Hepatic stellate cell (primary cell): ENCODE data around the gene TXNL1.
"Not testable (repeated sequence)": the region's sequence is repeated elsewhere in the genome, so short reads cannot be mapped to it uniquely, and the experiment has no call there.

Experiments
- DNase-seq: peaks from one replicate; pipeline ENCODE4 v3.0.0; 2011; ENCODE audit warnings: low spot score

Gene TXNL1

DNA sequence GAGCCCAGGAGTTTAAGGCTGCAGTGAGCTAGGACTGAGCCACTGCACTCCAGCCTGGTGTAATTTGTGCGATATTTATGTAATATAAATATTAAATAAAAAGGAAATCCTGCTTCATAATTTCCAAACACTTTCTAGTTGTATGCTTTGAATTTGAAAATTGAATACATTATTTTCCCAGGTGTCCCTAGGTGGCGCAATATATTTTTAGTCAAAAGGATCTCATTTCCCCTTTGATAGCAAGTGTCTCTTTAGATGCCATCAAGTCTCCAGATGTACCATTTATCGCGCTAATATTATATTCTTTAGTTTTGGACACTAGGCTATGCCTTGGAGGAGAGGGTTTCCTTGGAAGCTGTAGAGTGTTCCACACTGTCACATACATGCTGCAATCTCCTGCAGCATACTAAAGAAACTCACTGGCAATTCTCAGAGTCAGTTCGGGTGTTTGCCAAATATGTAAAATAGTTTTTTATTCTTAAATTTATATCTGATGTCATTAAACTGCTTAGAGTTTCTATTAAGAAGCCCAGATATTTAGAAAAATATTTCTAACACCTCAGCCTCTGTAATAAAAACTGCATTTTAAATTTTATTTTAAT, 7.1 kb upstream of the TXNL1 start:
- DNase-seq: no peak

DNA sequence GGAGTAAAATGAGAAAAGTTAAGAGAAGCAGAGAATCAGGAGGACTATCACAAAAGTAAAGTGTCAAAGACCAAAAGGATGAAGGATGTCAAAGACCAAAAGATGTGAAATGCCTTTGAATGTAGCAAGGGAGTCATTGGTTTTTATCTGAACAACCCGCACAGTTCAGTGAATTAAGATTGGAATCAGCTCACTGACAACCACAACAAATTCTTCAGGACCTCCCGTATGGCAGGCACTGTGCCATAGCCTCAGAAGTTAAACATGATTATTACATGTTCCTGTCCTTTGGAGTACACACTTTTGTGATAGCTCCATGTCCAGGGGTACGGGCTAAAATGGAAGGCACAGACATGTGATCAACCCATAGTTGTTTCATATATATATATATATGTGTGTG, 5.0 kb upstream of the TXNL1 start:
- no peak for DNase-seq

- DNase-seq: peak; percentile 8
Observed at GRCh38 chr18:56641714-56642337, 3.4 kb upstream of the TXNL1 start.

DNA sequence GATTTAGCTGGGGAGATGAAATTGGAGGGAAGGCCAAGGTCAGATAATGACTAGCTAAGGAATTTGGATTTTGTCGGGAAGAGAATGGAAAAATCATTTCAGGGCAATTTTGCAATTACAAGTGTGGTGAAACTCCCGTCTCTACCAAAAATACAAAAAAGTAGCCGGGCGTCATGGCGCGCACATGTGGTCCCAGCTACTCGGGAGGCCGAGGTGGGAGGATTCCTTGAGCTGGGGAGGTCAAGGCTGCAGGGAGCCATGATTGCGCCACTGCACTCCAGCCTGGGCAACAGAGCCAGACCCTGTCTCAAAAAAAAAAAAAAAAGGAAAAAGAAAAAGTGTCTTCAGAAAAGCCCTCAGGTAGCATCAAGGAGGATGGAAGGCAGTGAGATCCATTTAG, 1.2 kb upstream of the TXNL1 start:
- DNase-seq: no peak

DNA sequence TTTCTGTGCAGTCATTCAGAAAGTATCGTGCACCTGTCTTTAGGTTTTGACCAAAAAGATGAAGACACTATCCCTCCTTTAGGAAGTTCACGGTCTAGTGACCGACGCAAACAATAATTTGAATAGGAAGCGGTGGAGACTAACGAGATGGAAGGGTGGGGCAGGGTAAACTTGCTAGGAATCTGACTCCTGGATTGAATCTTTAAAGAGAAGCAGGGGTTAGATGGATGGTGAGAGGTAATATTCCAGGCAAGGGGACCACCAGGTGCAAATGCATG, 651 bp upstream of the TXNL1 start:
- DNase-seq: no peak

DNA sequence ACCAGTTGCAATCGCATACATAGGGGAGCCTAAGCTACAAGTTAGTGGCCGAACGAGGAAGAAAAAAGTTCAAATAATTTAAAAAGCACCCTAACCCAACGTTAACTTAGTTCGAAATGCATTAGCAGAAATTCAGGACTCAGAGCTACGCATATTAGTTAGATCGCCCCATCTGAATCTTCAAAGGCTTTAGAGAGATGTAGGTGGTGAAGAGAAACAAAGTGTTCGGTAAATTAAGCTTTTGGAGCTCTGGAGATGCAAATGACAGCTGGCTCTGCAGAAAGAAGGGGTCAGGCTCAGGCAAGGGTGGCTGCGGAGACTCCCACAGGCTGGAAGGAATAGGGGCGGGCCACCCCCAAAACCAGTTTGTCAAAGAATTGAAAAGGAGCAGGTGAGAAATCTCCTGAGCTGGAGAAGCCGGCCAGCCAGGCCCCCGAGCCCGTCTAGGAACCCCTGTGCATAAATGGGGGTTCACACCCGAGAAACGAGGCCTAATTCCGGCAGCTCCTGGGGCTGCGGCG, 621 bp downstream of the TXNL1 start:
- no peak for DNase-seq

DNA sequence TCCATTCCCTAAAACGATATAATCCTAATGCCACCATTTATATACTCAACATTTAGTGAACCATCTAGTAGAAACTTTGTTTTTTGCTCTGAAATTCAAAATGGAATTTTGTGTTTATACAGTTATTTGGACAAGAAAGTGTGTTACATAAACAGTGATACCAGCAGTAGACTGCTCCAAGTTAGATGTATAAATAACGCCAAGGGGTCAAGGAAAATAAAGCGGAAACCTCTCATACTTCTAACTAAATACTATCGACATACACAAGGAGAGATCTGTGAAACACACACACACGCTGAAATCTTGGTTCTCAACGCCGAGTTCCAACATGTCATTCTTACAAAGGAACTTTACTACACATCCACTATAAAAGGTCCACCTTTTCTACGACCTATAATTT, 1.2 kb downstream of the TXNL1 start:
- DNase-seq: no peak

DNA sequence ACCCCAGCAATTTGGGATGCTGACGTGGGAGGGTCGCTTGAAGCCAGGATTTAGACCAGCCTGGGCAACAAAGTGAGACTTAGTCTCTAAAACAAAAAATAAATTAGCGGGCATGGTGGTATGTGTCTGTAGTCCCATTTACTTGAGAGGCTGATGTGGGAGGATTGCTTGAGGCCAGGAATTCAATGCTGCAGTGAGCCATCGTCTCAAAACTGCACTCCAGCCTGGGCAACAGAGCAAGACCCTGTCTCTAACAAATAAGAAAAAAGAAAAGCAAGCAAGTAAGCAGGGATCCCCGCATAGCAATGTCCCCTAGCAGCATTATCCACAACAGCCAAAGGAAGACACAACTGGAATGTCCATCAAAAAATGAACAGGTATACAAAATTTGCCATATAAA, 3.4 kb downstream of the TXNL1 start:
- no peak for DNase-seq

DNA sequence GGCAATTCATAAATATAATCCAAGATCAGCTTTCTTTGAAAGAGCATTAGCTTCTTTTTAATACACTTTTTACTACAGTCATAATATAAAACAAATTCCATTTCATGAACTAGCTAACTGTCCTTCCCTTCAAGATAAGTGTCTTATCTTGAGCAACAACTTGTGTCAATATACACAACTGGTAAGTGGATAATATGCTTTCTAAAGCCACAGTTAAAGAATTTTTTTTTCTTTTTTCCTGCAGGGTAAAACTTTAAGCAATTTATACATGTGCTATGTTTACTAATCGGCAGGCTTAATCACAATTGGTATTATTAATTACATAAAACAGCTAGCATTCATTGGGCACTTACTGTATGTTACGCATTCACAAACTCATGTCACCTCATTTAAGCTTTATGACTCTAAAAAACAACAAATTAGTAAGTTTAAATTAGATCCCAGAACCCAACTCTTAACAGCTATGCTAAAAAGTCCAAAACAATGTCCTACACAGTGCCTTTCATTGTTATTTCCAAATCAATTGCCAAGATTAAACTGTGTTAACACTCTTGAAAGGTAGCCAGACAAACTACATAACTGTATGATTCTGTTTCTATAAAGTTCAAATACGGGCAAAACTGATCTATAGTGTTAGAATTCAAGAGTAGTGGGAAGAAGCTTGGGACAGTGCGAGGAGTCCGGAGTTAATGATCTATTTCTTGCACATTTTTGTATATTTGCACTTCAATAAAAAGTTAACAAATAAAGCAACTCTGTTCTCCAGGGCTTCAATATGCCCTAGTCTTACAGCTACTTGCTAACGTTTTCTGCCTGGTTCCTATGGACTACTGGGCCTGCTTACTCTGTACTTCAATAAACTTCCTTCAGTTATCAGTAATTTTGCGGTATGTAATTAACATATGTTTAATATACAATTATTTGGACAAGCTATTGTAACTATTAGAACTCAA, 6.0 kb downstream of the TXNL1 start:
- DNase-seq: no peak

DNA sequence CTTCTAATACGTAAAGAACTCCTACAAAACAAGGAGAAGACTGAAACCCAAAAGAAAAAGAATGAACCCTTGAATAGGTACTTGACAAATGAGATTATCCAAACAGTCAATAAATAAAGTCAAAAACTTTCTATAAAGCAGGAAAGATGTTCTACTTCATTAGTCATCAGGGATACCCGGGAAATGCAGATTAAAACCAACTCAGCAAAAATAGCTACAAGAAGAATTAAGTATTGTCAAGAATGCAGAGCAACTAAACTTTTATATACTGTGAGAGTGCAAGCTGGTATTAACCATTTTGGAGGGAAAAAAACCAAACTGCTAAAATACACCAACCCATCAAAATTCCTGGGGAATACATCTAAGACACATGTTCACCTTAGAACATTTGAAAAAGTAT, 10.4 kb downstream of the TXNL1 start:
- no peak for DNase-seq

DNA sequence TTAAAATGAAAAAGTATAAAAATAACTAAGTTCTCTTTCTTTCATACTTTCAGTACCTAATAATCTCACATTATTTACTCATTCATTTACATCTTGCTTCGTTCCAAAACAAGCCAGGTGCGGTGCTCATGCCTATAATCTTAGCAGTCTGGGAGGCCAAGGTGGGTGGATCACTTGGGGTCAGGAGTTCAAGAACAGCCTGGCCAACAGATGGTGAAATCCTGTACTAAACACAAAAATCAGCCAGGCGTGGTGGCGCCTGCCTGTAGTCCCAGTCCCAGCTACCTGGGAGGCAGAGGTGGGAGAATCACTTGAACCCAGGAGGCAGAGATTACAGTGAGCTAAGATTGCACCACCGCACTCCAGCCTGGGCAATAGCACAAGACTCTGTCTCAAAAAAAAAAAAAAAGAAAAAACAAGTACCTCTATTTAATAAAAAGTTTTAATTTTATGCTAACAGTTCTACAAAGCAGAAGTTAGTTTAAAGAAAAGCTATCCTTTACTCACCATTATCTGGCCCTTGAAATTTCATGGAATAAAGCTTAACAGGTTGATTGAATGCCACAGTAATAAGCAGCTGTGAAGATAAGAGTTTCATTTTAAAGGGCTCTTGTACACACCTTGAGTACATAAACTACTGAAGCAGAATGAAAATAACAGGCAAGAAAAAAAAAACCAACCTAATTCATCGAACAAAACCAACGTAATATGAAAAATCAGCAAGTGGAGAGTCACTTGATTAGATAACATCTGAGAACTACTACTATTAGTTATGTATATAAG, 22.5 kb downstream of the TXNL1 start:
- no peak for DNase-seq

GRCh38 chr18:56606618-56607017, 31.8 kb downstream of the TXNL1 start:
- no peak for DNase-seq

- DNase-seq: no peak
Observed at GRCh38 chr18:56598422-56598821, 40.0 kb downstream of the TXNL1 start.

- DNase-seq: no peak
Observed at GRCh38 chr18:56593906-56594305, 44.5 kb downstream of the TXNL1 start.

- no peak for DNase-seq
Observed at GRCh38 chr18:56580026-56580425, 58.4 kb downstream of the TXNL1 start.

GRCh38 chr18:56579451-56579850, 58.9 kb downstream of the TXNL1 start:
- DNase-seq: no peak

DNA sequence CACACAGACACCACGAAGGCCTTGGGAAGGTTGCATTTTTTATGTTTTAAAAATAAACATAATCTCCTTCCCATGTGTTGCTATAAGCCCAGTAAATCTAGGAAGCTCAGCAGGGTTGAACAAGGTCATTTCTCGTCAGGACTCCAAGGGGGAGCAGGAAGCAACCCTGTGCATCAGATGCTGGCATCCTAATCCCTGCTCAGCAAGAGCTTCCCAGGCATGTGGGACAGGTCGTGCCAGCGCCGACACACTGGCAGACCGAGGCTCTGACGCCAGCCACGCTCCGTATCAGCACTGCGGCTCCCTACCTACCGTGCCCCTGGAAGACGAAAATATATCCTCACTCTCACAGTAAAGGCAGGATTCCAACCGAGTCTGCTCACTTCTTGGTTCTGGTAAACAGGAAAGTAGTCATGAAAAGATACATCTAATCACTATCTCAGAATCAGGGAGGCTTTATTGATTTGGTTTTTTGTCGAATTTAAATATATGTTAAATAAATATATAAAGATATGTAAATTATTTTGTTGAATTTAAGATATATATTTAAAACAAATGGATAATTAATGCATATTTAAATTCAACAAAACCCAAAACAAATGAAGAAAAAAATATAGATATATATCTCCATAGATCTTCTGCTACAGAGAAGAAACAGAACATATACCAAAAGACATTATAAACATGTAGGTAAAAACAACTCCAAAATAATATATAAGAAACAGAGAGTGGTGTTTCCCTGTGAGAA, 61.4 kb downstream of the TXNL1 start:
- DNase-seq: peak; percentile 33

DNA sequence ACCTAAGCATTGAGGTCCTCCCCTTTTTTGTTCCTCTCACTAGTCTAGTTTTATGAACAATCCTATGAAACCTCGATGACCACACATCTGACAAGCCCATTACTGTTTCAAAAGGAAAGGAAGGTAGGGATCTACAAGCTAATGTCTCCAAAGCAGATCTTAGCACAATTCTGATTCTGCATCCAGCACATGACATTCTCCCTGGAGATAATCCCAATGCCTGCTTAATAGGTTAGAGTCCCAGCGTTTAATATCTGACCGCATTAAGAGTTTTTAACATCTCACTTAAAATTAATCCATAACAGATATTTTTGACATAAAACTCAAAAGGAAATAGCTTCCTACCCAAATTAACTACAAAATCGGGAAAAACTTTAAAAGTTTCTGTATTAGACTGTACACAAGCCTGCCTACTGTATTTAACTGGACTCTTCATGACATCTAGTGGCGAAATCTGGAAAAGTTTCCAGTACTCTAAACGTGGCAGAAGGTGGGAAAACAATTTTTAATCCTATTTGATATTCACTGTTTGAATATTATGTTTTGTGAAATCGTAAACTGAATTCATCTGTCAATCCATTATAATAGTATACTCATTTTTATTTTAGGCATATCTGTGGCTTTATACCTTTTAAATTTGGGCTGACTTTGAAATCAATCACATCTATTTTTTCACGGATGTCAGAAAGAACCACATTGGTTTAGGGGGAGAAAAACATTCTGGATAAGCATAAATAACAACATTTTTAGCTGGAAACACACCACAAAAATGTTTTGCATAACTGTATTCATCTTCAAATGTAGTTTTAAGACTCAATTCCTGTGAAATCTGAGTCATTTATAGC, 62.4 kb downstream of the TXNL1 start:
- DNase-seq: peak; percentile 54

DNA sequence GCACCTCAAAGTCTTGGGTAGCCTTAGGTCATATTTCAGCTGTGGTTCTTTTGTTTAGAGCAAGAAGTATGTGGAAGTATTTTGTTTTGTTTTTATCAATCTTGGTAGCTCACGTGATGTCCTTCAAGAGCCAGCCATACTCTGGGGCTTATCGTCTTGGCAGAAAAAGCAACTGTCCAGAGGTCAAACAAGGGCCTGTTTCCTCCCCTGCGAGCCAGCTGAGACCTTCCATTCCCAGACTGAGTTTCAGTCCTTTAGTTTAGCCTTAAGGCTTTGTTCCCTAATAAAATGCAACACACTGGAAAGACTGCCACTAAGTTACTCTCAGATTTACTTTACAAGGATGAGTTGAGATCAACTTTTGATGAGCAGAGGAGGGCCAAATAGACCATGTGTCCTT, 63.5 kb downstream of the TXNL1 start:
- no peak for DNase-seq

- DNase-seq: not testable (repeated sequence)
Observed at GRCh38 chr18:56572267-56572666, 66.1 kb downstream of the TXNL1 start.

- DNase-seq: no peak
Observed at GRCh38 chr18:56570978-56571377, 67.4 kb downstream of the TXNL1 start.
